Measurements from ENCODE around the gene ARHGAP33. TPM values are rescaled to one million over a fixed set of nuclear protein-coding genes. Genes with fewer than 3 reads are reported as not detected.
A peak's percentile ranks its signal among the peaks of the same experiment; 100 is the strongest.

Gene ARHGAP33
- total RNA-seq, 2 donors from 2014 or later = 6.0 to 25.0 TPM

DNA sequence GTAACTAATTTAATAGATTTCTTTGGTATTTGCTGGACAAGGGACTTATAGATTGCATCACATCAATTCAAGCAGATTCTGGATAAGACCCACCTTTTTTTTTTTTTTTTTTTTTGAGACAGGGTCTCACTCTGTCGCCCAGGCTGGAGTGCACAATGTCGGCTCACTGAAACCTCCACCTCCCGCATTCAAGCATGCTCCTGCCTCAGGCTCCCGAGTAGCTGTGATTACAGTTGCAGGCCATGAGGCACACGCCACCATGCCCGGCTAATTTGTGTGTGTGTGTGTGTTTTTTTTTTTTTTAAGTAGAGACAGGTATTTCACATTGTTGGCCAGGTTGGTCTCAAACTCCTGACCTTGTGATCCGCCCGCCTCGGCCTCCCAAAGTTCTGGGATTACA is 41.5 kb downstream of the ARHGAP33 start:
- intact Hi-C loops (cut with DNase I) = no loop called here
- no peaks in the 10 kb centered on the region for H3K27me3 ChIP-seq
- TF ChIP-seq, protein P1, sequence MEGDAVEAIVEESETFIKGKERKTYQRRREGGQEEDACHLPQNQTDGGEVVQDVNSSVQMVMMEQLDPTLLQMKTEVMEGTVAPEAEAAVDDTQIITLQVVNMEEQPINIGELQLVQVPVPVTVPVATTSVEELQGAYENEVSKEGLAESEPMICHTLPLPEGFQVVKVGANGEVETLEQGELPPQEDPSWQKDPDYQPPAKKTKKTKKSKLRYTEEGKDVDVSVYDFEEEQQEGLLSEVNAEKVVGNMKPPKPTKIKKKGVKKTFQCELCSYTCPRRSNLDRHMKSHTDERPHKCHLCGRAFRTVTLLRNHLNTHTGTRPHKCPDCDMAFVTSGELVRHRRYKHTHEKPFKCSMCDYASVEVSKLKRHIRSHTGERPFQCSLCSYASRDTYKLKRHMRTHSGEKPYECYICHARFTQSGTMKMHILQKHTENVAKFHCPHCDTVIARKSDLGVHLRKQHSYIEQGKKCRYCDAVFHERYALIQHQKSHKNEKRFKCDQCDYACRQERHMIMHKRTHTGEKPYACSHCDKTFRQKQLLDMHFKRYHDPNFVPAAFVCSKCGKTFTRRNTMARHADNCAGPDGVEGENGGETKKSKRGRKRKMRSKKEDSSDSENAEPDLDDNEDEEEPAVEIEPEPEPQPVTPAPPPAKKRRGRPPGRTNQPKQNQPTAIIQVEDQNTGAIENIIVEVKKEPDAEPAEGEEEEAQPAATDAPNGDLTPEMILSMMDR (IDR thresholded peaks at IDR 0.05) = no peak

DNA sequence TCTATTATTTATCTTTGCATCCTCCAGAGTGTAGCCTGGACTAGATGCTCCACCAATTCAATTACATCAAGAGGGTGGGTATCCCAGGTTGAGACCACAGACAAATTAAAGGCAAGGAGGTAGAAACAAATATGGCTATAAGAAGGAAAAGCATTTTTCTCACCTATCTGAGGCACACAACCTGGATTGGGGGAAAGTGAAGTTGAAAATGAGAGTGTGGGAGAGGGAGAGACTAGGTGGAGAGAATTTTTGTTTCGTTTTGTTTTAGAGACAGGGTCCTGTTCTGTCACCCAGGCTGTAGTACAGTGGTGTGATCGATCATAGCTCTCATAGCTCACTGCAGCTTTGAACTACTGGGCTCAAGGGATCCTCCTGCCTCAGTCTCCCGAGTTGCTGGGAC is 43.1 kb downstream of the ARHGAP33 start:
- DNase-seq = no peak
- no peaks in the 10 kb centered on the region for H3K9me3 ChIP-seq

More for the DNA sequence above, 41.5 kb downstream of the ARHGAP33 start:
- H3K27ac ChIP-seq = no peak overlapping the region
- H3K9me3 ChIP-seq = no peaks in the 10 kb centered on the region
- H3K9ac ChIP-seq (ENCODE audit: low read depth in 2 of 2, low read length in 2 of 2) = no peak overlapping the region
- no peak for DNase-seq
- H3K4me3 ChIP-seq = no peak overlapping the region
- no peaks in the 10 kb centered on the region for H3K36me3 ChIP-seq
- H3K4me1 ChIP-seq = no peaks in the 10 kb centered on the region

DNA sequence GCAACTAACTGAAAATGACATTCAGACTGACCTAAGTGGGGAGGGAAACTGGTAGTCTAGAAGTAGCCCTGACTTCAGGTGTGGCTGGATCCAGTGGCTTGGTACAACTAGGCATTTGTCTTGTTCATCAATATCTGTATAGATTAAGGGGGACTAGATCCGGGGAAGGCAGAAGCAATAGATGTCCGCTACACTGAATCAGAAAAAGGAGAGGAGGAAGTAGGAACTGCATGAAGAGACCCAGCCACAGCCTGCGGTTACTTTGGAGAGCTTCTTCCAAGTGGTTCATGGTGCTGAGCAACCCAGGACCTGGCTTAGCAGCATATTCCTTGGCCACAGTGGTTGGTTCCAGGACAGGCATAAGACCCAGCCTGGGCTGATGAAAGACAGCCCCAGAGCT is 47.2 kb downstream of the ARHGAP33 start:
- H3K9me3 ChIP-seq = no peaks in the 10 kb centered on the region
- H3K4me3 ChIP-seq = no peak overlapping the region
- H3K36me3 ChIP-seq = no peaks in the 10 kb centered on the region
- no peak overlapping the region for H3K9ac ChIP-seq (ENCODE audit: low read depth in 2 of 2, low read length in 2 of 2)
- no peak overlapping the region for H3K27ac ChIP-seq
- no peaks in the 10 kb centered on the region for H3K4me1 ChIP-seq
- H3K27me3 ChIP-seq = no peaks in the 10 kb centered on the region
- TF ChIP-seq, protein P1 (IDR thresholded peaks at IDR 0.05) = no peak
- no peak for DNase-seq
- intact Hi-C loops (cut with DNase I) = no loop called here

More for the DNA sequence above, 43.1 kb downstream of the ARHGAP33 start:
- intact Hi-C loops (cut with DNase I) = no loop called here
- H3K27ac ChIP-seq = no peak overlapping the region
- no peaks in the 10 kb centered on the region for H3K36me3 ChIP-seq
- H3K4me1 ChIP-seq = no peaks in the 10 kb centered on the region
- H3K27me3 ChIP-seq = no peaks in the 10 kb centered on the region
- no peak overlapping the region for H3K4me3 ChIP-seq
- TF ChIP-seq, protein P1 (IDR thresholded peaks at IDR 0.05) = no peak
- H3K9ac ChIP-seq (ENCODE audit: low read depth in 2 of 2, low read length in 2 of 2) = no peak overlapping the region

DNA sequence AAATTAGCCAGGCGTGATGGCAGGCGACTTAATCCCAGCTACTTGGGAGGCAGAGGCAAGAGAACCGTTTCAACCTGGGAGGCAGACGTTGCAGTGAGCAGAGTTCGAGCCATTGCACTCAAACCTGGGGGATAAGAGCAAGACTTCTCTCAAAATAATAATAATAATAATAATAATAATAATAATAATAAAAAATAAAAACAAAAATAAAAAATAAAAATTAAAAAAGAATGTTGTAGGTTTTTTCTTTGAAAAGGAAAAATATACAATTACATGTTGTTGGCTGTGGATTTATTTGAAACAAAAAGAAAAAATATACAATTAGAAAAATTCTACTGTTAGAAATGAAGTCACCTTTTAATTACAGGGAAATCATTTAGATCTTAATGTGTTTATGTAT is 48.8 kb downstream of the ARHGAP33 start:
- intact Hi-C loops (cut with DNase I) = no loop called here
- no peak overlapping the region for H3K9ac ChIP-seq (ENCODE audit: low read depth in 2 of 2, low read length in 2 of 2)
- TF ChIP-seq, protein P1 (IDR thresholded peaks at IDR 0.05) = no peak
- H3K9me3 ChIP-seq = no peaks in the 10 kb centered on the region
- no peaks in the 10 kb centered on the region for H3K27me3 ChIP-seq
- no peak for DNase-seq
- no peaks in the 10 kb centered on the region for H3K4me1 ChIP-seq
- no peak overlapping the region for H3K4me3 ChIP-seq
- no peaks in the 10 kb centered on the region for H3K36me3 ChIP-seq
- no peak overlapping the region for H3K27ac ChIP-seq

DNA sequence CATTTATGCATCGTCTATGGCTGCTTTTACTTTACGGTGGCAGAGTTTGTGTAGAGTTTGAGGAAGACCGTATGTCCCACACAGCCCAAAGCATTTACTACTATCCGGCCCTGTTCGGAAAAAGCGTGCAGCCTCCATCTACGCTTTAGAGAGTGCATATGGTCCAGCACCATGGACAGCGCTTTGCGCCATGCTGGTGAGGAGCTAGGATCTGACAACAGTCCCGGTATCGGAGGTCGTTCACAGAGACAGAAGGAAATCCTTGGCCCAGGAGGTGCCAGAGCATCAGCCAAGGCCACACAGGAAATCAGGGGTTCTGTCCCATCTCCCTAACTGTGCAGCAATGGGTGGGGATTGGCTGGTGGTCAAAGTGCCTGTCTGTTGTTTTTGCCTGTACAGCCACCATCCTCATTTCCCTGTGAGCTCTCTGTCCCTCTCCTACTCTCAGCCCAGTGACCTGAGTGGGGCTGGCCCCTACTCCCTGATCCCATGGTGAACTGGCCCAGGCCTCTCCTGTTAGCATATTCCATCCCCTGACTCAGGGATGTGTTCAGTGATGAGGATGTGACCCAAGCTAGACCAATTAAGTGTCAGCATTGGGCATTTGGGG is 53.4 kb downstream of the ARHGAP33 start:
- H3K4me1 ChIP-seq = no peaks in the 10 kb centered on the region
- no peaks in the 10 kb centered on the region for H3K27me3 ChIP-seq
- H3K27ac ChIP-seq = no peak overlapping the region
- no peaks in the 10 kb centered on the region for H3K36me3 ChIP-seq
- TF ChIP-seq, protein P1 (IDR thresholded peaks at IDR 0.05) = no peak
- intact Hi-C loops (cut with DNase I) = no loop called here
- no peak overlapping the region for H3K9ac ChIP-seq (ENCODE audit: low read depth in 2 of 2, low read length in 2 of 2)
- DNase-seq = peak; percentile 53
- H3K9me3 ChIP-seq = no peaks in the 10 kb centered on the region
- no peak overlapping the region for H3K4me3 ChIP-seq

Measured in colonic mucosa (tissue), 4 donors.